ENCODE measurements around the gene CT45A8. TPM values are rescaled to one million over a fixed set of nuclear protein-coding genes. Genes with fewer than 3 reads are reported as not detected.
"Not testable (repeated sequence)": the region's sequence is repeated elsewhere in the genome, so short reads cannot be mapped to it uniquely, and the experiment has no call there.

Gene CT45A8, protein sequence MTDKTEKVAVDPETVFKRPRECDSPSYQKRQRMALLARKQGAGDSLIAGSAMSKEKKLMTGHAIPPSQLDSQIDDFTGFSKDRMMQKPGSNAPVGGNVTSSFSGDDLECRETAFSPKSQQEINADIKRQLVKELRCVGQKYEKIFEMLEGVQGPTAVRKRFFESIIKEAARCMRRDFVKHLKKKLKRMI
- total RNA-seq (2014; rRNA removed; shearing (Covaris generic)), result not detected in 2 replicates

DNA sequence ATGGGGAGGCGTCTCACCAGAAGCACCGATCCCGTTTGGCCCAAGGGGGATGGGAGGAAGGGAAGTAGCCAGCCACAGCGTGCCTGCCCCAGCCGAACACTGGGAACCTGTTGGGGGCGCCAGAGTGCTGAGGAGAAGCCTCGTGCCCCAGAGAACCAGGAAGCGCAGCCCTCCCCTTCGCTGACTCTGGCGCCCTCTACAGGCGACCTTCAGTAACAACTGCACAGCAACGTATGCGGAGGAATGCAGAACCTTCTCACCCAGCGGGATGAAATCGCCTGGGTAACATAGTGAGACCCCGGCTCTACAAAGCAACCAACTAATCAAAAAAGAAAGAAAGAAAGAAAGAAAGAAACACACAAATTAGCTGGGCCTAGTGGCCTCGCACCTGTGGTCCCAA lies at the start of gene CT45A8:
TSS of gene CT45A8 (minus strand) at position 101 of the 400 bp plus-strand sequence. CDS start 3,755 bp downstream, outside the sequence.
- not testable (repeated sequence) for DNase-seq (ENCODE audit: low spot score)

DNA sequence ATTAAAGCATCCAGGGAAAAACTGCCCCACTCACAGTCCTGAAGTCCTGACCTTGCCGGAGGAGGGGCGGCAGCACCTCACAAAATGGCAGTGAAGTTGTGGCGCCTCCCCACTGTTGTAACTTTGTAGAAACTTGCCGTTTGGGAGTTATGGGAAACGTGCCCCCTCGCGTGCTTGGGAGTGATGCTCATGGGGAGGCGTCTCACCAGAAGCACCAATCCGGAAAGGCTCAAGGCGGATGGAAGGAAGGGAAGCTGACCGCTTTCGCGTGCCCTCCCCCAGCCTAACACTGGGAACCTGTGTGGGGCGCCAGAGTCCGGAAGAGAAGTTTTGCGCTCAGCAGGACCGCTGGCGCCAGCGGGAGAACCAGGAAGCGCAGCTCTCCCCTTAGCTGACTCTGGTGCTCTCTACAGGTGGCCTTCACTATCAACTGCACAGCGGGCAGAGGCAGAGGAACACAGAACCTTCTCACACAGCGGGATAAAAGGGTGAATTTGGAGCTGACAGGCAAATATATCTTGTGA lies 39.0 kb upstream of the CT45A8 start, which contains the start of the genes CT45A10 and SAGE1:
TSS of gene CT45A10 (minus strand) at position 151 of the 524 bp plus-strand sequence. CDS start 8,100 bp downstream, outside the sequence.
TSS of gene SAGE1 (plus strand) at position 423 of the 524 bp plus-strand sequence. CDS start 2,527 bp downstream, outside the sequence.
- DNase-seq (ENCODE audit: low spot score), result no peak

DNA sequence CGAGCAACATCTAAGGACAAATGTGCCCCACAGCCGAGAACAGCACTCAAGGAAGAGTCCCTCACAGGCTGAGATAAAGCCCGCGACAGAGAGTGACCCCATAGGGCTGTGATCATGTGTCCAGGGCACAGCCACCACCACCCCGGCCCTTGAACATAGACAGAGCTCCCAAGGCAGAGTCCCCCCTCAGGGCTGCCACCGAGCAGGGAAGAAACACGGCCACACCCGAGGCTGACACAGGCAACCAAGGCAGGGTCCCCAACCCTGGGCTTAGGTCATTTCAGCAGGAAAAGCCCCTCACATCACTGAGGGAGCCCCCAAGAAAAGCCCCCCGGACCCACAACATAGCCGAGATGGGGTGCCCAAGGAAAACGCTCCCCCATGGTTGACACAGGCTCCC lies 38.4 kb upstream of the CT45A8 start:
- no peak for DNase-seq (ENCODE audit: low spot score)

DNA sequence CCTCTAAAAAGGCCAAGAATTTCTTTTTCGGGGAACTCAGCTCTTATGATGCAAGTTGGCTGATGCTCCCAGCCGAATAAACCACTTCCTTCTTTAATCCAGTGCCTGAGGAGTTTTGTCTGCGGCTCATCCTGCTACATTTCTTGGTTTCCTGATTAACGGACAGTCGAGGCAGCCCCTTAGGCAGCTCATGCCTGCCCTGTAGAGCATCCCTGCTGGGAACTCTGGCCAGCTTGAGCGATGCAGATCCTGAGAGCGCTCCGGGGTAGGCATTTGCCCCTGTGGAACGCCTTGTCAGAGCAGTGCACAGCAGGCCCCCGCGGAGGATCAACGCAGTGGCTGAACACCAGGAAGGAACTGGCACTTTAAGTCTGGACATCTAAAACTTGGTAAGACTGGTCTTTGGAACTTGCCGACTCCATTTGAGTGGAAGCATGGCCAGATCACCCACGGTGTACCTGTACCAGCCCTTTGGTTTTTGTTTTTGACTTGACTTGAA lies 35.8 kb upstream of the CT45A8 start:
- no peak for DNase-seq (ENCODE audit: low spot score)

DNA sequence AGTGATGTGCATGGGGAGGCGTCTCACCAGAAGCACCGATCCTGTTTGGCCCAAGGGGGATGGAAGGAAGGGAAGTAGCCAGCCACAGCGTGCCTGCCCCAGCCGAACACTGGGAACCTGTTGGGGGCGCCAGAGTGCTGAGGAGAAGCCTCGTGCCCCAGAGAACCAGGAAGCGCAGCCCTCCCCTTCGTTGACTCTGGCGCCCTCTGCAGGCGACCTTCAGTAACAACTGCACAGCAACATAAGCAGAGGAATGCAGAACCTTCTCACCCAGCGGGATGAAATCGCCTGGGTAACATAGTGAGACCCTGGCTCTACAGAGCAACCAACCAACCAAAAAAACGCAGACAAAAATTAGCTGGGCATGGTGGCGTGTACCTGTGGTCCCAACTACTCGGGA lies 34.6 kb upstream of the CT45A8 start:
- peak; percentile 2 for DNase-seq (ENCODE audit: low spot score)

DNA sequence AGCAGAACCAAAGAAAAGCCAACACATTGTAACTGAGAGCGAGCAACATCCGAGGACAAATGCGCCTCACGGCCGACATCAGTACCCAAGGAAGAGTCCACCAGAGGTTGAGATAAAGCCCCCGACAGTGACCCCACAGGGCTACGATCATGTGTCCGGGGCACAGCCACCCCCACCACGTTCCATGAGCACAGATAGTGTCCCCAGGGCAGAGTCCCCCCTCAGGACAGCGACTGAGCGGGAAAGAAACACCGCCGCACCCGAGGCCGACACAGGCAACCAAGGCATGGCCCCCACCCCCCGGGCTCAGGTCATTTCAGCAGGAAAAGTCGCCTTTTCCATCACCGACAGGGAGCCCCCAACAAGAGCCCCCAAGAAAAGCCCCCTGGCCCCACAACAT lies 33.9 kb upstream of the CT45A8 start:
- DNase-seq (ENCODE audit: low spot score), result not testable (repeated sequence)

DNA sequence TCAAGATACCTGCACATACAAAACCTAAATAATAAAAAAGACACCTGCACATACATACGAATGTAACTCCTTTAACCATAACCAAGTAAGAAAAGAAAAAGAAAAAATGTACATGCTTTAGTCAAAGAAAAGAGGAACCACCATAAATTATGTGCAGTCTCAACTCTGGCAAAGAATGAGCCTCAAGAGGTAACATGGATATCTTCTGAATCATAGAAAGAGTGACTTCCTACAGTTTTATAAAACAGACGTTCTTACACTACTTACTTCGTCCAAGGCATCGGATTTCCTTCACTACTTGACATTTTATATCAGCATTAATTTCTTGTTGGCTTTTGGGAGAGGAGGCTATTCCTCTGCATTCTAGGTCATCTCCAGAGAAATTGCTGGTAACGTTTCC lies 28.4 kb upstream of the CT45A8 start:
- not testable (repeated sequence) for DNase-seq (ENCODE audit: low spot score)

DNA sequence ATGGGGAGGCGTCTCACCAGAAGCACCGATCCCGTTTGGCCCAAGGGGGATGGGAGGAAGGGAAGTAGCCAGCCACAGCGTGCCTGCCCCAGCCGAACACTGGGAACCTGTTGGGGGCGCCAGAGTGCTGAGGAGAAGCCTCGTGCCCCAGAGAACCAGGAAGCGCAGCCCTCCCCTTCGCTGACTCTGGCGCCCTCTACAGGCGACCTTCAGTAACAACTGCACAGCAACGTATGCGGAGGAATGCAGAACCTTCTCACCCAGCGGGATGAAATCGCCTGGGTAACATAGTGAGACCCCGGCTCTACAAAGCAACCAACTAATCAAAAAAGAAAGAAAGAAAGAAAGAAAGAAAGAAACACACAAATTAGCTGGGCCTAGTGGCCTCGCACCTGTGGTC lies 17.4 kb upstream of the CT45A8 start, which contains the start of gene CT45A9:
TSS of gene CT45A9 (minus strand) at position 101 of the 400 bp plus-strand sequence. CDS start 3,751 bp downstream, outside the sequence.
- DNase-seq (ENCODE audit: low spot score), result not testable (repeated sequence)

DNA sequence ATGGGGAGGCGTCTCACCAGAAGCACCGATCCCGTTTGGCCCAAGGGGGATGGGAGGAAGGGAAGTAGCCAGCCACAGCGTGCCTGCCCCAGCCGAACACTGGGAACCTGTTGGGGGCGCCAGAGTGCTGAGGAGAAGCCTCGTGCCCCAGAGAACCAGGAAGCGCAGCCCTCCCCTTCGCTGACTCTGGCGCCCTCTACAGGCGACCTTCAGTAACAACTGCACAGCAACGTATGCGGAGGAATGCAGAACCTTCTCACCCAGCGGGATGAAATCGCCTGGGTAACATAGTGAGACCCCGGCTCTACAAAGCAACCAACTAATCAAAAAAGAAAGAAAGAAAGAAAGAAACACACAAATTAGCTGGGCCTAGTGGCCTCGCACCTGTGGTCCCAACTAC lies 17.2 kb downstream of the CT45A8 start, which contains the start of gene CT45A7:
TSS of gene CT45A7 (minus strand) at position 101 of the 400 bp plus-strand sequence. CDS start 3,747 bp downstream, outside the sequence.
- DNase-seq (ENCODE audit: low spot score), result not testable (repeated sequence)

DNA sequence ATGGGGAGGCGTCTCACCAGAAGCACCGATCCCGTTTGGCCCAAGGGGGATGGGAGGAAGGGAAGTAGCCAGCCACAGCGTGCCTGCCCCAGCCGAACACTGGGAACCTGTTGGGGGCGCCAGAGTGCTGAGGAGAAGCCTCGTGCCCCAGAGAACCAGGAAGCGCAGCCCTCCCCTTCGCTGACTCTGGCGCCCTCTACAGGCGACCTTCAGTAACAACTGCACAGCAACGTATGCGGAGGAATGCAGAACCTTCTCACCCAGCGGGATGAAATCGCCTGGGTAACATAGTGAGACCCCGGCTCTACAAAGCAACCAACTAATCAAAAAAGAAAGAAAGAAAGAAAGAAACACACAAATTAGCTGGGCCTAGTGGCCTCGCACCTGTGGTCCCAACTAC lies 34.4 kb downstream of the CT45A8 start, which contains the start of gene CT45A2:
TSS of gene CT45A2 (minus strand) at position 101 of the 400 bp plus-strand sequence. CDS start 3,747 bp downstream, outside the sequence.
- not testable (repeated sequence) for DNase-seq (ENCODE audit: low spot score)

DNA sequence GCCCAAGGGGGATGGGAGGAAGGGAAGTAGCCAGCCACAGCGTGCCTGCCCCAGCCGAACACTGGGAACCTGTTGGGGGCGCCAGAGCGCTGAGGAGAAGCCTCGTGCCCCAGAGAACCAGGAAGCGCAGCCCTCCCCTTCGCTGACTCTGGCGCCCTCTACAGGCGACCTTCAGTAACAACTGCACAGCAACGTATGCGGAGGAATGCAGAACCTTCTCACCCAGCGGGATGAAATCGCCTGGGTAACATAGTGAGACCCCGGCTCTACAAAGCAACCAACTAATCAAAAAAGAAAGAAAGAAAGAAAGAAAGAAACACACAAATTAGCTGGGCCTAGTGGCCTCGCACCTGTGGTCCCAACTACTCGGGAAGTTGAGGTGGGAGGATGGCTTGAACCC lies 51.7 kb downstream of the CT45A8 start, which contains the start of gene CT45A6:
TSS of gene CT45A6 (minus strand) at position 101 of the 400 bp plus-strand sequence. CDS start 3,794 bp downstream, outside the sequence.
- DNase-seq (ENCODE audit: low spot score), result not testable (repeated sequence)

Other genes starting within 250 kb of the CT45A8 start
- gene CT45A1, start 140.9 kb downstream of the CT45A8 start, total RNA-seq (2014; rRNA removed; shearing (Covaris generic)), result not detected in 2 replicates
- gene CT45A3, start 86.3 kb downstream of the CT45A8 start, total RNA-seq (2014; rRNA removed; shearing (Covaris generic)), result not detected in 2 replicates
- gene CT45A5, start 69.0 kb downstream of the CT45A8 start, total RNA-seq (2014; rRNA removed; shearing (Covaris generic)), result not detected in 2 replicates
- gene CT45A6, start 51.8 kb downstream of the CT45A8 start, total RNA-seq (2014; rRNA removed; shearing (Covaris generic)), result not detected in 2 replicates
- gene CT45A2, start 34.5 kb downstream of the CT45A8 start, total RNA-seq (2014; rRNA removed; shearing (Covaris generic)), result not detected in 2 replicates
- not detected in 2 replicates for gene CT45A7, start 17.3 kb downstream of the CT45A8 start, total RNA-seq (2014; rRNA removed; shearing (Covaris generic))
- gene CT45A9, start 17.3 kb upstream of the CT45A8 start, total RNA-seq (2014; rRNA removed; shearing (Covaris generic)), result not detected in 2 replicates
- gene CT45A10, start 38.9 kb upstream of the CT45A8 start, total RNA-seq (2014; rRNA removed; shearing (Covaris generic)), result not detected in 2 replicates
- not detected in 2 replicates for gene SAGE1, start 39.2 kb upstream of the CT45A8 start, total RNA-seq (2014; rRNA removed; shearing (Covaris generic))
- gene MMGT1, start 119.5 kb upstream of the CT45A8 start, total RNA-seq (2014; rRNA removed; shearing (Covaris generic)), result 9.5 and 11.3 TPM in 2 replicates
- gene SLC9A6, start 130.9 kb upstream of the CT45A8 start, total RNA-seq (2014; rRNA removed; shearing (Covaris generic)), result 6.8 and 12.2 TPM in 2 replicates